Fibroblast of pulmonary artery (primary cell): Measurements from ENCODE around the gene SLC25A42.
A peak's percentile ranks its signal among the peaks of the same experiment; 100 is the strongest.

Experiments
- DNase-seq: peaks from one replicate; pipeline ENCODE4 v3.0.0-alpha.2; 2010; ENCODE audit warnings: low read depth
- H3K4me3 ChIP-seq: replicated peaks from 2 replicates; pipeline ENCODE4 v1.5.1; 2011; ENCODE audit warnings: low read depth, mild to moderate bottlenecking, control low read depth, low read length, moderate library complexity
- TF ChIP-seq, protein P1 (sequence below): IDR thresholded peaks from 2 replicates; pipeline ENCODE4 v1.5.1; 2011; ENCODE audit warnings: mild to moderate bottlenecking, control low read depth, low read length, inconsistent platforms; ENCODE audit errors: missing control alignments

The SLC25A42 gene

DNA sequence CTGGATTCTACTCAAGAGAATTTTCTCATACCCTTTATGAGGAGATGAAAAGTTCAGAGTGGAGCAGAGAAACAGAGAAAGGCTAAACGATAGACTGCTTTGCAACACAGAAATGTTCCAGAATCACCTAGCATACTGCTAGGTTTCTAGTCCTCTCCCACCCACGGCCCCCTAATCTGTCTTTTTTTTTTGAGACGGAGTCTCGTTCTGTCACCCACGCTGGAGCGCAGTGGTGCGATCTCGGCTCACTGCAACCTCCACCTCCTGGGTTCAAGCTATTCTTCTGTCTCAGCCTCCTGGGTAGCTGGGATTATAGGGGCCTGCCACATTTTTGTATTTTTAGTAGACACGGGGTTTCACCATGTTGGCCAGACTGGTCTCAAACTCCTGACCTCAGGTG, 35.3 kb upstream of the SLC25A42 start:
- no peak overlapping the region for H3K4me3 ChIP-seq
- no peak for DNase-seq
- TF ChIP-seq, protein P1, sequence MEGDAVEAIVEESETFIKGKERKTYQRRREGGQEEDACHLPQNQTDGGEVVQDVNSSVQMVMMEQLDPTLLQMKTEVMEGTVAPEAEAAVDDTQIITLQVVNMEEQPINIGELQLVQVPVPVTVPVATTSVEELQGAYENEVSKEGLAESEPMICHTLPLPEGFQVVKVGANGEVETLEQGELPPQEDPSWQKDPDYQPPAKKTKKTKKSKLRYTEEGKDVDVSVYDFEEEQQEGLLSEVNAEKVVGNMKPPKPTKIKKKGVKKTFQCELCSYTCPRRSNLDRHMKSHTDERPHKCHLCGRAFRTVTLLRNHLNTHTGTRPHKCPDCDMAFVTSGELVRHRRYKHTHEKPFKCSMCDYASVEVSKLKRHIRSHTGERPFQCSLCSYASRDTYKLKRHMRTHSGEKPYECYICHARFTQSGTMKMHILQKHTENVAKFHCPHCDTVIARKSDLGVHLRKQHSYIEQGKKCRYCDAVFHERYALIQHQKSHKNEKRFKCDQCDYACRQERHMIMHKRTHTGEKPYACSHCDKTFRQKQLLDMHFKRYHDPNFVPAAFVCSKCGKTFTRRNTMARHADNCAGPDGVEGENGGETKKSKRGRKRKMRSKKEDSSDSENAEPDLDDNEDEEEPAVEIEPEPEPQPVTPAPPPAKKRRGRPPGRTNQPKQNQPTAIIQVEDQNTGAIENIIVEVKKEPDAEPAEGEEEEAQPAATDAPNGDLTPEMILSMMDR: no peak

DNA sequence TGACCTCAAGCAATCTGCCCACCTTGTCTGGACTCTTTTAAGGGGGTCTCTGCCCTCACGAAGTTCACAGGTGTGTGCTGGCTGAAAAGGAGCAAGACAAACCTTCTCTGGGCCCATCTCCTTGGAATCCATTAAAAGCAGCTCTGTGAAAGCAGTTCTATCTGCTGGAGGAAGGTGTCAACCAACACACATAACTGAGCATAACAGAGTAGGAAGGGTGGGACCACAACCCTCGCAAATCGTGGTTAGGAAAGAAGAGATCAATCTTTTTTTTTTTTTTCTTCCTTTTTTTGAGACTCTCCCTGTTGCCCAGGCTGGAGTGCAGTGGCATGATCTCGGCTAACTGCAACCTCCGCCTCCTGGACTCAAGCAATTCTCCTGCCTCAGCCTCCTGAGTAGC, 31.9 kb upstream of the SLC25A42 start:
- peak overlapping the region; percentile 91 for H3K4me3 ChIP-seq
- TF ChIP-seq, protein P1: no peak
- no peak for DNase-seq

DNA sequence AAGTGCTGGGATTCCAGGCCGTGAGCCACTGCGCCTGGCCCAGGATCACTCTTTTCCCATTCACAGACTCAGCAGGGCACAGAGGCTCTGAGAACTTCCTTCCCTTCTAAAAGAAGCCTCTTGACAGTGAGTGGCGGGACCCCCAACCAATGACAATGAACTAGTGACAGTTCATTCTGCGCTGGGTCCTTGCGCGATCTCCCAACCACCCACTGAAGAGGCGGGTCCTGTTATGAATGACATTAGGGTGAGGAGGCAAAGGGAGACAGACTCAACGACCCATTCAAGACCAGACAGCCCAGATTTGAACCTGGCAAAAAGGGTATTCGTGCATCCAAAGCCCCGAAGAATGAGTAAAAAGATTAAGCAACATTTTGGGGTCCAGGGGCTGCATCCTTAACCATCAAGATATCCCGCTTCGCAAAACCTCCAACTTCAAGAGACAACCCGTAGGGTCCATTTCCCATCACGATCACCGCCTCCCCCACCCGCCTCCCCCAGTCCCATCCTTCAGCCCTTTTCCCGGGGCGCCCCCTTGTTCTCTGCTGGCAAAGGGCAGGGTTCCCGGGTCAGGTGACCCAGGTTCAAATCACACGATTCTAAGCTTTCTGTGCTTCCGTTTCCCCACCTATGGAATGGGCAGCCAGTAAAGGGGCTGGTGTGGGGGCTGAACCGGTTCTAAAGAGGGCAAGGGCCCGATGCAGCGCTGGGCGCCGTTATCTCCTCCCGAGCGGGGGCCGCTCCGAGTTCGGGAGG, 31.2 kb upstream of the SLC25A42 start:
- peak; percentile 95 for DNase-seq
- TF ChIP-seq, protein P1: no peak
- peak overlapping the region; percentile 91 for H3K4me3 ChIP-seq

DNA sequence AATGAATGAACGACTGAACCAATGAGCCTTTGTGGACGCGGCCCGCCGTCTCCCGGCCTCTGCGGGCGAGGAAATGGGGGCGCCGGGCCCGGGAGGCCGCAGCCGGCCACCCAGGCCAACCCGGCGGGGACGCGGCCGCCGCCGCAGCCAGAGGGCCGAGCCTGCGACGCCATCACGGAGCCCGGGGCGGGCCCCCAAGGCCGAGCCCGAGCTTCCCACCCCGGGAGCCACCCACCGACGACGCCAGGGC, 30.7 kb upstream of the SLC25A42 start:
- peak overlapping the region; percentile 91 for H3K4me3 ChIP-seq
- DNase-seq: no peak
- TF ChIP-seq, protein P1: no peak

DNA sequence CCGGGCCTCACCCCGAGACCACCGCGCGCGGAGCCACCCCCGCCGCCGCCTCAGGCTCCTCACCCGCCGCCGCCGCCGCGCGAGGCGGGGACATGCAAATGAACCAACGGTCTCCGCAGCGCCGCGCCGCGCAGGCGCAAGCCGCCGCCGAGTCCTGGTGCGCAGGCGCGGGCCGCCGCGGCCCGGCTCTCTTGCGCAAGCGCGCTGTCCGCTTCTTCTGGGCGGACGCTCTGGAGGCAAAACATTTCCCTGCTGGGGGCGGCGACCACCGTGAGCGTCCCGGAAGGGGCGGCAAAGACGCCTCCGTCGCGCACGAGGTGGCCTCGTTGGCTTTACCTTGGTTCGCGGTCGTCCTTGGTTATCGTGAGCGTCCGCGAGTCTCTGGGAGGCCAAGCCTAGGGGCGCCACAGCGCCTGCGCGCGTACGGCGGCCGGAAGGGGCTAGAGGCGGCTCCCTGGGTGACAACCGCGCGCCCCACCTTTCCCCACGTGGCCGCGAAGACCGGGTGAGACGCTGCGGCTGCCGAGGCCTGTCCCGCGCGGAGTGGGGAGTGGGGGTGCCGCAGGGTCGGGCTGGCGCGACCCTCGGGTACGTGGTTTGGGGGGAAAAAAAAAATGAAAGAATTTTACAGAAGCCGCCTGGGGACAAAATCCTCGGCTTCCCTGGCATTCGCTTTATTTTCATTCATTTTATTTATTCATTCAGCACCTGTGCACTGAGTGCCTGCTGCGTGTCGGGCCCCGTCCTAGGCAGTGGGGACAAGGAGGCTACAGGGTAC, 30.2 kb upstream of the SLC25A42 start, which contains the start of the genes ARMC6 and SUGP2:
ARMC6 (plus strand) TSS at position 178 of the 778 bp plus-strand sequence. CDS start 607 bp downstream, outside the sequence.
SUGP2 (minus strand) TSS at position 92 of the 778 bp plus-strand sequence. CDS start 2,446 bp downstream, outside the sequence.
- peak within 1 kb of the TSS; percentile 91 for H3K4me3 ChIP-seq
- DNase-seq: peak; percentile 88
- TF ChIP-seq, protein P1: no peak

DNA sequence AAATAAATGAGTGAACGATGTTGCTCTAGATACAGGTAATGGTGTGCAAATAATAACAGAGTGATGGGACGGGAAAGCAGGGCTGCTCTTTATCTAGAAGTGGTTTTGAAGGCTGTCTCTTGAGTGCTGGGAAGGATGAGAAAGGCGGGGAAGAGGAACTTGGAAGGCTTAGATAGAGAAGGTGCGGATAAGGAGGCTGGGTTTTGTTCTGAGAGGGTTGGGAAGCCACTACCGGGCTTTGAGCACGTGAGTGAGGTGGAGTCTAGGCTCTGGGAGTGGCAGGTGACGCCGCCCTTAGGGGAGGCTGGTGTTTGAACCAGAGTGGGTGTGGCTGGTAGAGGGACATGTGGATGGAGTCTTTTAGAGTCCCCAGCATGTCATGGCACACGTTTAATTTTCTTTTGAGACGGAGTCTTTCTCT, 29.6 kb upstream of the SLC25A42 start:
- TF ChIP-seq, protein P1: no peak
- DNase-seq: peak; percentile 56
- H3K4me3 ChIP-seq: peak overlapping the region; percentile 91
